Cardiac fibroblast (primary cell): ENCODE data around the gene POLD3.
A peak's percentile ranks its signal among the peaks of the same experiment; 100 is the strongest.

Experiments used
- DNase-seq, 2 donors: peaks; one replicate each; pipeline versions ENCODE4 v3.0.0 to v3.0.0-alpha.2; 2010; ENCODE audit warnings: low read depth in 2 of 2
- H3K4me3 ChIP-seq, 2 donors: replicated peaks in 1 of 2; 1 replicate in 1 of 2; 2 replicates in 1 of 2; pipeline ENCODE4 v1.5.1; 2011; ENCODE audit warnings: low read depth in 2 of 2, low read length in 2 of 2, mild to moderate bottlenecking in 2 of 2, moderate library complexity in 1 of 2
- TF ChIP-seq, protein P1 (sequence below): IDR thresholded peaks from one replicate; pipeline ENCODE4 v1.5.1; 2011; ENCODE audit warnings: low read depth, mild to moderate bottlenecking, low read length, inconsistent platforms

The POLD3 gene

DNA sequence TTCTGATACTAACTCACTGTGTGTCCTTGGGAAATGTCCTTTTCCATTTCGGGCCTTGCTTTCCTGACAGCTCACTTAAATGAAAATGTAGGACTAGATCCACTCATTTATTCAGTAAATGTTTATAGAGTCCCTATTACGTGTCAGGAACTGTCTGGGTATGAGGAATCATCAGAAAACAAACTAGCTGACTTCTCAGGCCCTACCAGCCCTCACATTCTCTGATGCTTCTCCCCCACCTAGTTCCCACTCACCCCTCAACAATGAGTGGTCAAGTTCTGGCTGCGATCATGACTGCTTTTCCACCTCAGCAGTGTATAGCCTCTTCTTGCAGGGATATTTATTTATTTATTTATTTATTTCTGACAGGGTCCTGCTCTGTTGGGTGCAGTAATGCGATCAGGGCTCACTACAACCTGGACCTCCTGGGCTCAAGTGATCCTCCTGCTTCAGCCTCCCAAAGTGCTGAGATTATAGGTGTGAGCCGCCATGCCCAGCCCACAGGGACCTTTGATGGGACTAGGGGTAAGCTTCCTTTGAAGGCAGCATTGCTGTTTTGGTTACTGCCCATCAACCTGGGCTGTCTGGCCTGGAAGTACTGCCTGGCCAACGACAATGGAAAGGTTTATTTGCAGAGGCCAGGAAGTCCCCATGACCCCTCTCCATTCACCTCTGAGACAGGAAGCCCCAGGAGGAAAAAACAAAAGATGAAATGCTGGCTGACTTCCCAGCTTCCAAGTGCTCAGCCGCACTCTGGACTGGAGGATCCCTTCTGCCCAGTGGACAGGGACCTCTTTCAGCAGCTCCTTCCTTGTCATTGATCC lies 33.1 kb upstream of the POLD3 start:
- DNase-seq = peak; percentile 10 to 18

DNA sequence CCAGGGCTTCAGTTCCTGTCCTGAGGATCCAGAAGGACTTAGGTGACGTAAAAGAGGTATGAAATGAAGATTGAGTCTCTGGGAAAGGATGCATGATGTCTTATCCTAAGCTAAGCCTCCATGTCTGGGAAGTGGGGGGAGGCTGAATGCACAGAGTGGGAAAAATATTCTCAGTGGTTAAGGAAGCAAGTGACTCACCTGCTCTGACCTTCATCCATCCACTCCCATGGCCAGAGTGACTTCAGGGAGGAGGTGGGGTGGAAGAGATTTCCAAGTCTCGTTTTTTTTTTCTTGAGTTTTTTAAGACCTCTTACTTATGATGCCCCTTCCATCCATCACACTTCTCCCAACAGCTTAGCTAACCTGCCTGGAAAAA lies 32.5 kb upstream of the POLD3 start:
- DNase-seq = peak in 1 of 2 donors; percentile 28
- H3K4me3 ChIP-seq = no peak overlapping the region
- TF ChIP-seq, protein P1, sequence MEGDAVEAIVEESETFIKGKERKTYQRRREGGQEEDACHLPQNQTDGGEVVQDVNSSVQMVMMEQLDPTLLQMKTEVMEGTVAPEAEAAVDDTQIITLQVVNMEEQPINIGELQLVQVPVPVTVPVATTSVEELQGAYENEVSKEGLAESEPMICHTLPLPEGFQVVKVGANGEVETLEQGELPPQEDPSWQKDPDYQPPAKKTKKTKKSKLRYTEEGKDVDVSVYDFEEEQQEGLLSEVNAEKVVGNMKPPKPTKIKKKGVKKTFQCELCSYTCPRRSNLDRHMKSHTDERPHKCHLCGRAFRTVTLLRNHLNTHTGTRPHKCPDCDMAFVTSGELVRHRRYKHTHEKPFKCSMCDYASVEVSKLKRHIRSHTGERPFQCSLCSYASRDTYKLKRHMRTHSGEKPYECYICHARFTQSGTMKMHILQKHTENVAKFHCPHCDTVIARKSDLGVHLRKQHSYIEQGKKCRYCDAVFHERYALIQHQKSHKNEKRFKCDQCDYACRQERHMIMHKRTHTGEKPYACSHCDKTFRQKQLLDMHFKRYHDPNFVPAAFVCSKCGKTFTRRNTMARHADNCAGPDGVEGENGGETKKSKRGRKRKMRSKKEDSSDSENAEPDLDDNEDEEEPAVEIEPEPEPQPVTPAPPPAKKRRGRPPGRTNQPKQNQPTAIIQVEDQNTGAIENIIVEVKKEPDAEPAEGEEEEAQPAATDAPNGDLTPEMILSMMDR = no peak

More for the DNA sequence above, 33.1 kb upstream of the POLD3 start:
- no peak overlapping the region for H3K4me3 ChIP-seq
- TF ChIP-seq, protein P1 = no peak

DNA sequence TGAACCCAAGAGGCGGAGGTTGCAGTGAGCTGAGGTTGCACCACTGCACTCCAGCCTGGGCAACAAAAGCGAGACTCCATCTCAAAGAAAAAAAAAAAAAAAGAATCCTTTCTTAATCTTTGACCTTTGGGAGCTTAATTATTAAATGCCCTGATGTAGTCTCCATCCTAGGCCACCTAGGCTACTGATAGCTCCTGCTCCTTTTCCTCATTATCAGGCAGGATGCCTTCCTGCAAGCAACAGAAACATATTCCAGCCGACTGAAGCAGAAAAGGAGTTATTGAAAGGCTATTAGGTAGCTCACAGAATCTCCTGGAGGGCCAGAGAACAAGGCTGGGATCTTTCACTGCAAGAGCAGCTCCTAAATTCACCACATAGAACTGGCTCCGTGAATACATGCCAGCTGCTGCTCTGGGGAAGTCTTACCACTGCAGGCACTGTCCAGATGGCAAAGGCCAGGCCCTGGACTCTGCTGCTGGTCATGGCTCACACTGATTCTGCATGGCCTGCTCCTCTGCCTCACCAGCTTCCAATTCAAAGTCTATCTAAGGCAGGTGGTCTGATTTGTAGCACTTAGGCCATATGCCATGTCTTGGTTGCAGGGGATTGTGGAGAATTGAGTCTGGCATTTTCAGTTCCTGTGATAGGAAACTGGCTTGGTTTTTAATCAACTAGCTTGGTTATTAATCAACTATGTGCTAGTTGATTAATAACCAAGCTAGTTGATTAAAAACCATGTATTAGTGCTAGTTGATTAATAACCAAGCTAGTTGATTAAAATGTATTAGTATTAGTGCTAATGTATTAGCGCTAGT lies 26.0 kb upstream of the POLD3 start:
- TF ChIP-seq, protein P1 = no peak
- no peak for DNase-seq
- no peak overlapping the region for H3K4me3 ChIP-seq

DNA sequence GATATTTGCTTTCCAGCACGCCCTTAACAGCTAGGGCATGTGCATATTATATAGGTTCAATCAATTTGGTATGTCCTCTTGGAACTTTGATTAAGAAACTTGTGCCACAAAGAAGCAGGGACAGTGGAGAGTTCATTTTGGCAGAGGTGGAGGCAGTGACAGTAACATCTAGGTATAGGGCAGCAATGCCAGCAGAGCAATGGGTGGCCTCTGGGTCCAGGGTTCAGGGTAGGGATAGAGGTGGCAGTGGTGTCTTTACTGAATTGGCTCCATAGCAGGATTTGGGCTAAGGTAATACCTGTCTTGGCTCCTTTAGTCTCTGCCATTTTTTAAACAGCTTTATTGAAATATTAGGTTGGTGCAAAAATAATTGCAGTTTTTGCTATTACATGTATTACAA lies 24.4 kb upstream of the POLD3 start:
- DNase-seq = no peak
- TF ChIP-seq, protein P1 = no peak
- H3K4me3 ChIP-seq = no peak overlapping the region

DNA sequence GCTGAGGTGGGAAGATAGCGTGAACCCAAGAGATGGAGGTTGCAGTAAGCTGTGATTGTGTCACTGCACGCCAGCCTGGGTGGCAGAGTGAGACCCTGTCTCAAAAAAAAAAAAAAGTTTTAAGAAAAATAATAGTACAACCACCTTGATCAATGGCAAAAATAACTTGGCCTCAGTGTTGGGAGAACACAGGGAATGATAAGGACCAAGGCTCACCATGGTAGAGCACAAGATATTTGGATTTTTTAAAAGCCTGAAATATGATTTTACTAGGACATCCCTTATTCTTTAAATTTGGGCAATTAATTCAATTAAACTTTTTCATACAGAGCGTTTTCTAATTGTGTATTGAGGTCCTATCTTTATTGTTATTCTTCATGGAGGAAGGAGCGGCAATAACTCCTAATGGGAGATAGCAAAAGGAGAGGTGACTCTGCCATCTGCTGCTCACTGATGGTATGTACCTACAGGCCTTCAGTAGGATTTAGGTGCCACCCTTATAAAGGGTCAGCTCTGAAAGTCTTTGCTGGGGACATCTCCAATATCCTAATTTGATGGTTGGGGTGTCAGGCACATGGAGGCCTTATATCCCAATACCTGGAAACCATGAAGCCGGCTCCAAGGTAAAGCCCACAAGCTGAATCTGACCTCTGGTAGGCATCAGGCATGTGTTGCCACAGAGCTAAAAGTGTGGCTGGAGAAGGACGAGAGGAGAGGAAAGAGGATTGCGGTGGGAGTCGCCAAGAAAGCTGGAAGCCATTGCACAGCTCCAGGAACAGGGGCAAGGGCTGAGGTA lies 21.9 kb upstream of the POLD3 start:
- TF ChIP-seq, protein P1 = peak; percentile 79
- peak; percentile 75 to 77 for DNase-seq
- H3K4me3 ChIP-seq = no peak overlapping the region

DNA sequence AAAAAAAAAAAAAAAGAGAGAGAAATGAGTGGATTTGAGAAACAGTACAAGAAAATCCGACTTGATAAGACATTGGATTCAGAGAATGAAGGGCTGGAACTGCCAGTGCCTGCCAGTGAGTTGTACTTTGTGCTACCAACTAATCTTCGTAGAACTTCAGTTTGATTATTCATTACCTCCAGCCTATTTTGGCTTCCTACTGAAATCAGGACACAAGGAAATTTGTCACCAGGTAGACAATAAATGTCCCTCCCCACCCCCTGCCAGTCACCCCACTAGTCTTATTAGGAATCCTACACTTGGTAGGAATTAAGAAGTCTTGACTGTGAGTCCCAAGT lies 21.4 kb upstream of the POLD3 start:
- no peak for DNase-seq
- TF ChIP-seq, protein P1 = no peak
- no peak overlapping the region for H3K4me3 ChIP-seq
